MM.1S (cell line): ENCODE measurements around the gene PLD4.
"Not testable (repeated sequence)": the region's sequence is repeated elsewhere in the genome, so short reads cannot be mapped to it uniquely, and the experiment has no call there.

ENCODE experiments used
- DNase-seq: peaks from one replicate; pipeline ENCODE4 v3.0.0-alpha.2; 2015
- H2AFZ ChIP-seq: fragments of 300-600 bp; sonication (generic); 2 replicates; pipeline ENCODE4 v1.6.0; 2016; ENCODE audit warnings: antibody characterized with exemption, low read length
- H3F3A ChIP-seq: fragments of 300-600 bp; sonication (generic); 2 replicates; pipeline ENCODE4 v1.6.1; 2016; ENCODE audit warnings: mild to moderate bottlenecking, antibody characterized with exemption, low read length, moderate library complexity, mixed read lengths; ENCODE audit not compliant: insufficient read depth
- H3K27ac ChIP-seq: fragments of 300-600 bp; sonication (generic); 2 replicates; pipeline ENCODE4 v1.5.1; 2016; ENCODE audit warnings: mild to moderate bottlenecking, low read length
- H3K27me3 ChIP-seq: fragments of 300-600 bp; sonication (generic); replicated peaks from 2 replicates; pipeline ENCODE4 v1.6.0; 2016; ENCODE audit warnings: low read length; ENCODE audit not compliant: insufficient read depth
- H3K36me3 ChIP-seq: fragments of 300-600 bp; sonication (generic); replicated peaks from 2 replicates; pipeline ENCODE4 v1.6.1; 2016; ENCODE audit warnings: mild to moderate bottlenecking, low read length, mixed read lengths; ENCODE audit not compliant: insufficient read depth
- H3K4me1 ChIP-seq: fragments of 300-600 bp; sonication (generic); 2 replicates; pipeline ENCODE4 v1.6.1; 2016; ENCODE audit warnings: low read length, mixed read lengths
- H3K4me2 ChIP-seq: fragments of 300-600 bp; sonication (generic); 2 replicates; pipeline ENCODE4 v1.6.0; 2016; ENCODE audit warnings: low read depth, low read length
- H3K4me3 ChIP-seq: fragments of 300-600 bp; sonication (generic); 2 replicates; pipeline ENCODE4 v1.5.1; 2016; ENCODE audit warnings: low read length, mixed read lengths
- H3K79me2 ChIP-seq: fragments of 300-600 bp; sonication (generic); 2 replicates; pipeline ENCODE4 v1.6.1; 2016; ENCODE audit warnings: mixed run types, low read length, mixed read lengths
- H3K9ac ChIP-seq: fragments of 300-600 bp; sonication (generic); 2 replicates; pipeline ENCODE4 v1.6.1; 2016; ENCODE audit warnings: low read length, mixed read lengths
- H3K9me2 ChIP-seq: fragments of 300-600 bp; sonication (generic); replicated peaks from 2 replicates; pipeline ENCODE4 v1.6.1; 2016; ENCODE audit warnings: mild to moderate bottlenecking, low read length, mixed read lengths; ENCODE audit not compliant: insufficient read depth
- H3K9me3 ChIP-seq: fragments of 300-600 bp; sonication (generic); replicated peaks from 2 replicates; pipeline ENCODE4 v1.6.1; 2016; ENCODE audit warnings: mild to moderate bottlenecking, low read length, mixed read lengths; ENCODE audit not compliant: insufficient read depth
- H4K20me1 ChIP-seq: fragments of 300-600 bp; sonication (generic); 2 replicates; pipeline ENCODE4 v1.6.1; 2016; ENCODE audit warnings: mild to moderate bottlenecking, low read length, moderate library complexity, mixed read lengths; ENCODE audit not compliant: insufficient read depth
- CTCF ChIP-seq: fragments of 300-600 bp; sonication (generic); IDR thresholded peaks from 2 replicates; pipeline ENCODE4 v1.5.1; 2016; ENCODE audit warnings: antibody characterized with exemption, low read length, mixed read lengths
- EZH2 ChIP-seq: fragments of 300-600 bp; sonication (generic); optimal IDR thresholded peaks from 2 replicates; pipeline ENCODE3; 2017; ENCODE audit warnings: low read depth, mild to moderate bottlenecking, antibody characterized with exemption, low read length, mixed read lengths
- EZH2phosphoT487 ChIP-seq: fragments of 300-600 bp; sonication (generic); IDR thresholded peaks from 2 replicates; pipeline ENCODE4 v1.6.1; 2018; ENCODE audit warnings: antibody characterized with exemption, low read length

Gene PLD4

GRCh38 chr14:104887623-104888488, 36.8 kb upstream of the PLD4 start:
- H3K4me2 ChIP-seq: no peak overlapping the region
- no peaks in the 10 kb centered on the region for H3K9me2 ChIP-seq
- DNase-seq: no peak
- TF ChIP-seq EZH2: no peak
- no peak for TF ChIP-seq CTCF
- no peak for TF ChIP-seq EZH2phosphoT487
- no peak overlapping the region for H2AFZ ChIP-seq
- H3K4me3 ChIP-seq: no peak overlapping the region
- H3K9me3 ChIP-seq: no peaks in the 10 kb centered on the region
- no peak overlapping the region for H3K27ac ChIP-seq
- no peaks in the 10 kb centered on the region for H3K27me3 ChIP-seq
- H3K79me2 ChIP-seq: no peaks in the 10 kb centered on the region
- no peak overlapping the region for H3K9ac ChIP-seq
- H3F3A ChIP-seq: no peaks in the 10 kb centered on the region
- no peaks in the 10 kb centered on the region for H3K36me3 ChIP-seq
- no peaks in the 10 kb centered on the region for H3K4me1 ChIP-seq
- H4K20me1 ChIP-seq: no peaks in the 10 kb centered on the region

- Histone ChIP-seq H3K27ac (no peak overlapping the region), H3K9me3 (no peaks in the 10 kb centered on the region), H3K27me3 (no peaks in the 10 kb centered on the region), H3K36me3 (no peaks in the 10 kb centered on the region), H3K79me2 (no peaks in the 10 kb centered on the region), H3K9me2 (no peaks in the 10 kb centered on the region), H4K20me1 (no peaks in the 10 kb centered on the region), H3K4me2 (no peak overlapping the region), H2AFZ (no peak overlapping the region), H3K9ac (no peak overlapping the region), H3K4me3 (no peak overlapping the region), H3K4me1 (no peaks in the 10 kb centered on the region), H3F3A (no peaks in the 10 kb centered on the region)
- TF ChIP-seq EZH2 (no peak), CTCF (no peak), EZH2phosphoT487 (no peak)
- no peak for DNase-seq
These were observed 35.9 kb upstream of the PLD4 start for GRCh38 chr14:104888489-104889374.

GRCh38 chr14:104889375-104889757, 35.3 kb upstream of the PLD4 start:
- H3K4me2 ChIP-seq: no peak overlapping the region
- no peaks in the 10 kb centered on the region for H4K20me1 ChIP-seq
- no peaks in the 10 kb centered on the region for H3K9me3 ChIP-seq
- TF ChIP-seq EZH2phosphoT487 (no peak), EZH2 (no peak), CTCF (no peak)
- no peaks in the 10 kb centered on the region for H3F3A ChIP-seq
- no peak for DNase-seq
- no peaks in the 10 kb centered on the region for H3K79me2 ChIP-seq
- H3K4me1 ChIP-seq: peaks cover 6% of the 10 kb centered on the region; the same call in 1 of the 2 replicates
- no peak overlapping the region for H2AFZ ChIP-seq
- no peak overlapping the region for H3K9ac ChIP-seq
- H3K27me3 ChIP-seq: no peaks in the 10 kb centered on the region
- H3K27ac ChIP-seq: no peak overlapping the region
- H3K4me3 ChIP-seq: no peak overlapping the region
- no peaks in the 10 kb centered on the region for H3K36me3 ChIP-seq
- H3K9me2 ChIP-seq: no peaks in the 10 kb centered on the region

GRCh38 chr14:104890292-104890691, 34.4 kb upstream of the PLD4 start:
- not testable (repeated sequence) for H3F3A ChIP-seq, H3K4me2 ChIP-seq, H3K4me1 ChIP-seq, H3K79me2 ChIP-seq, H3K27me3 ChIP-seq, H3K9ac ChIP-seq, H3K4me3 ChIP-seq, DNase-seq, H2AFZ ChIP-seq, H3K27ac ChIP-seq, H4K20me1 ChIP-seq, H3K9me2 ChIP-seq, H3K9me3 ChIP-seq, H3K36me3 ChIP-seq
